Upper lobe of right lung (tissue), 1 donor: ENCODE measurements around the gene TRIM38. TPM values are rescaled to one million over a fixed set of nuclear protein-coding genes. Genes with fewer than 3 reads are reported as not detected.
"Not testable (repeated sequence)": the region's sequence is repeated elsewhere in the genome, so short reads cannot be mapped to it uniquely, and the experiment has no call there.

Experiments used
- ATAC-seq: fragments of 200-7000 bp; cut with Tn5 transposase; one replicate; pipeline ENCODE4 v1.9.1; 2020; ENCODE audit warnings: mild to moderate bottlenecking, moderate library complexity
- DNase-seq: peaks from one replicate; pipeline ENCODE4 v3.0.0-alpha.2; 2020
- H3K27ac ChIP-seq: fragments of 200-600 bp; one replicate; pipeline ENCODE4 v1.8.0; 2022
- H3K27me3 ChIP-seq: fragments of 200-600 bp; one replicate; pipeline ENCODE4 v1.8.0; 2022; ENCODE audit warnings: mild to moderate bottlenecking
- H3K36me3 ChIP-seq: fragments of 200-600 bp; one replicate; pipeline ENCODE4 v1.8.0; 2022
- H3K4me1 ChIP-seq: fragments of 200-600 bp; one replicate; pipeline ENCODE4 v1.8.0; 2022
- H3K4me3 ChIP-seq: fragments of 200-600 bp; one replicate; pipeline ENCODE4 v1.8.0; 2022; ENCODE audit warnings: mild to moderate bottlenecking
- H3K9me3 ChIP-seq: fragments of 200-600 bp; one replicate; pipeline ENCODE4 v1.8.0; 2022
- CTCF ChIP-seq: fragments of 200-600 bp; IDR thresholded peaks from one replicate; pipeline ENCODE4 v1.8.0; 2022; ENCODE audit warnings: antibody characterized with exemption
- intact Hi-C: fragments of 100-400 bp; cut with DNase I; formaldehyde crosslinking; loops from one replicate; pipeline ENCODE4 v1.11.0; 2022
- total RNA-seq: library from RNA; stranded (reverse); fragmentation: NEBNext Ultra II Directional; extraction: Animal tissue kit (Norgen Biotek cat#: 25700); gene quantifications from one replicate; pipeline ENCODE4 v1.2.1, GENCODE V29; 2021
- donor health status: DM: no; HTN: yes; CAD: no; lungs with severe emphysema.

The TRIM38 gene
- total RNA-seq, 1 donor from 2014 or later = 18.0 TPM

GRCh38 chr6:25935953-25936352 lies 26.6 kb upstream of the TRIM38 start:
- intact Hi-C loops = no loop called here
- H3K9me3 ChIP-seq = no peaks in the 10 kb centered on the region
- H3K36me3 ChIP-seq = no peaks in the 10 kb centered on the region
- DNase-seq (no peak), ATAC-seq (no peak)
- TF ChIP-seq CTCF = no peak
- no peaks in the 10 kb centered on the region for H3K4me1 ChIP-seq
- H3K27ac ChIP-seq = no peak overlapping the region
- no peak overlapping the region for H3K4me3 ChIP-seq
- H3K27me3 ChIP-seq = no peaks in the 10 kb centered on the region

GRCh38 chr6:25939593-25939992 lies 23.0 kb upstream of the TRIM38 start:
- no peak overlapping the region for H3K4me3 ChIP-seq
- no peak for TF ChIP-seq CTCF
- DNase-seq (no peak), ATAC-seq (no peak)
- H3K36me3 ChIP-seq = no peaks in the 10 kb centered on the region
- H3K4me1 ChIP-seq = no peaks in the 10 kb centered on the region
- H3K27me3 ChIP-seq = no peaks in the 10 kb centered on the region
- no peaks in the 10 kb centered on the region for H3K9me3 ChIP-seq
- intact Hi-C loops = no loop called here
- no peak overlapping the region for H3K27ac ChIP-seq

- no peak overlapping the region for H3K27ac ChIP-seq
- DNase-seq = no peak
- no peak overlapping the region for H3K4me3 ChIP-seq
- intact Hi-C loops = no loop called here
- ATAC-seq = peak; percentile 41
- no peaks in the 10 kb centered on the region for H3K27me3 ChIP-seq
- H3K4me1 ChIP-seq = no peaks in the 10 kb centered on the region
- peak; percentile 47 for TF ChIP-seq CTCF
- no peaks in the 10 kb centered on the region for H3K36me3 ChIP-seq
- no peaks in the 10 kb centered on the region for H3K9me3 ChIP-seq
Observed at GRCh38 chr6:25942561-25943147, 19.9 kb upstream of the TRIM38 start.

- intact Hi-C loops = no loop called here
- no peaks in the 10 kb centered on the region for H3K4me1 ChIP-seq
- TF ChIP-seq CTCF = no peak
- H3K27ac ChIP-seq = no peak overlapping the region
- no peaks in the 10 kb centered on the region for H3K9me3 ChIP-seq
- no peak for ATAC-seq
- no peaks in the 10 kb centered on the region for H3K36me3 ChIP-seq
- H3K27me3 ChIP-seq = no peaks in the 10 kb centered on the region
- no peak for DNase-seq
- no peak overlapping the region for H3K4me3 ChIP-seq
Observed at GRCh38 chr6:25943887-25944286, 18.7 kb upstream of the TRIM38 start.

GRCh38 chr6:25944688-25945574 lies 17.7 kb upstream of the TRIM38 start:
- intact Hi-C loops = no loop called here
- H3K27me3 ChIP-seq = no peaks in the 10 kb centered on the region
- DNase-seq (no peak), ATAC-seq (no peak)
- H3K4me3 ChIP-seq = no peak overlapping the region
- no peak for TF ChIP-seq CTCF
- no peak overlapping the region for H3K27ac ChIP-seq
- no peaks in the 10 kb centered on the region for H3K4me1 ChIP-seq
- H3K9me3 ChIP-seq = no peaks in the 10 kb centered on the region
- no peaks in the 10 kb centered on the region for H3K36me3 ChIP-seq

GRCh38 chr6:25945738-25946137 lies 16.9 kb upstream of the TRIM38 start:
- H3K27ac ChIP-seq, H3K36me3 ChIP-seq, H3K27me3 ChIP-seq, intact Hi-C loops, H3K9me3 ChIP-seq, ATAC-seq, DNase-seq, H3K4me3 ChIP-seq, H3K4me1 ChIP-seq: not testable (repeated sequence)
